ENCODE data around the gene TAF11L14.

The TAF11L14 gene

GRCh38 chr5:17680737-17681136, 46.5 kb downstream of the TAF11L14 start:
- DNase-seq = no peak

All from 8988T (cell line).